HG03521 (cell line): Measurements from ENCODE around the gene ARPP19.
"Not testable (repeated sequence)": the region's sequence is repeated elsewhere in the genome, so short reads cannot be mapped to it uniquely, and the experiment has no call there.

Source experiments
- ATAC-seq: cut with Tn5 transposase; IDR thresholded peaks from one replicate; pipeline ENCODE4 v1.9.1; 2021; ENCODE audit warnings: mild to moderate bottlenecking, moderate library complexity; ENCODE audit not compliant: unreplicated experiment

The ARPP19 gene

DNA sequence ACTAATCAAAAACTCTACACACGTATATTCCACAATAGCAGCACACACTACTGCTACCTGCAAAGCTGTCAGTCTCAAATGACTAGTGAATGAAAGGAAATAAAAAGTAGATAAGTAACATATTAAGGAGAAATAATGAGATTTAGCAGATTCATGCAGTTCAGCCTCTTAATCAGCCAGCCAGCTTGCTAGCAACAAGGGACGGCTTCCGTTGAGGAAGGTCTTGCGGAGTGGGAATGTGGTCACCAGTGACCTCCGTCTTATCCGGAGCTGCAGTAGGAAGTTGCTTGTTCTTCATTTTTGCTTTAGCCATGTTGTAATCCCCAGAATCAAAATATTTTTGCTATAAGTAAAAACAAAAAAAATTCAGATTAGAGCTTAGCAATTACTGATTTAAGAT, 17.1 kb downstream of the ARPP19 start:
- ATAC-seq: no peak

DNA sequence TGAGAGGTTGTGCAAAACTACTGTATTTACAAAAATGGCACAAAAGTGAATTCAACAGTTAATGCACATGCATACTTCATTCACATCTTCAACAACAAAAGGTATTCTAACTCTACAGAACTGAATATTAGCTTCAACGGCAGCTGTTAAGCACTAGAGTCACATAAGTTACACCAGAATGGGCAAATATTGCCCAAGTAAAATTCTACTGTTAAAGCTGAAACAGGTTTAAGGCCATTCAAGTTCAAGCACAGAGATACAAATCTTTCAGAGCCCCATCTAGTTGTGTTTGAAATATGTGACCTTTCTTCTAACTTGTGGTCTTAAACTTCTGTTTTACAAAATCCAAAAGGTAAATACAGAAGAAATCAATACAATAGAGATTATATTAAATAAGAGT, 17.6 kb downstream of the ARPP19 start:
- not testable (repeated sequence) for ATAC-seq

DNA sequence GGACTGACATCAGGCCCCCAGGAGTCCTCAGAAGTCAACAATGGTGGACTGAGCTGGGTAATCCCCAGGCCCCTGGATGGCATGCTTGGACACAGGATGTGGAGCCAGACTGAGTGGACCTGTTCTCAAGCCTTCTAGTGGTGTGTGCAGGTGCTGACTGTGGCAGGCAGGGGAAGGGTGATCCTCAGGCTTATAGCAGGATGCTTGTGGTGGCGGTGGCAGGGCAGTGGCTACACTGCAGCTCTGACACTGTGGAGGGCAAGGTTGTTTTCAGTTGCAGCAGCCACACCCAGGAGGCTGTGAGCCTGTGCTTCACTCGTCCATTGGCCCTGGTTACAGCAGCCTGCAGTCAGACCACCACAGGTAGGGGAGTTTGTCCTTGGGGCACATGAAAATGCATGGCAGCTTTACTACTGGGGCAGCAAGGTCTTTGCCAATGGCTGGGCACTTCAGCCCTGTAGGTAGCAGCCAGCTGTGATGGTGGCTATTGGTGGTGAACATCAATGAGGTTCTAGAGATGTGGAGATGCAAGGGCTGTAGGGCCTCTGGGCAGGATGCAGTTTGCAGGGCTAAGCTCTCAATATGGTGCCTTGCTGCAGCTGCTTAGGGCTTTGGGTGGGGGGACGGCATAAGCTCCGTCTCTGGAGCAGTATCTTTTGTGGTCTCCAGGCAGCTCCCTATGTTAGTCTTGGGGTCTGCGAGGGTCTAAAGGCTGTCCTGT, 22.6 kb downstream of the ARPP19 start:
- no peak for ATAC-seq

DNA sequence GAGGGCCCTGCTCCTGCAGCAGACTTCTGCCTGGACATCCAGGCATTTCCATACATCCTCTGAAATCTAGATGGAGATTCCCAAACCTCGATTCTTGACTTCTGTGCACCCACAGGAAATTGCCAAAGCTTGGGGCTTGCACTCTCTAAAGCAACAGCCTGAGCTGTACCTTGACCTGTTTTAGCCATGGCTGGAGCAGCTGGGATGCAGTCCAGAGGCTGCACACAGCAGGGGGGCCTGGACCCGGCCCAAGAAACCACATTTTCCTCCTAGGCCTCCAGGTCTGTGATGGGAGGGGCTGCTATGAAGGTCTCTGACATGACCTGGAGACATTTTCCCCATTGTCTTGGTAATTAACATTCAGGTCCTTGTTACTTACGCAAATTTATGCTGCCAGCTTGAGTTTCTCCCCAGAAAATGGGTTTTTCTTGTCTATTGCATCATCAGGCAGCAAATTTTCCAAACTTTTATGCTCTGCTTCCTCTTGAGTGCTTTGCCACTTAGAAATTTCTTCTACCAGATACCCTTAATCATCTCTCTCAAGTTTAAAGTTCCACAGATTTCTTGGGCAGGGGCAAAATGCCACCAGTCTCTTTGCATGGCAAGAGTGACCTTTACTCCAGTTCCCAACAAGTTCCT, 28.3 kb downstream of the ARPP19 start:
- no peak for ATAC-seq

DNA sequence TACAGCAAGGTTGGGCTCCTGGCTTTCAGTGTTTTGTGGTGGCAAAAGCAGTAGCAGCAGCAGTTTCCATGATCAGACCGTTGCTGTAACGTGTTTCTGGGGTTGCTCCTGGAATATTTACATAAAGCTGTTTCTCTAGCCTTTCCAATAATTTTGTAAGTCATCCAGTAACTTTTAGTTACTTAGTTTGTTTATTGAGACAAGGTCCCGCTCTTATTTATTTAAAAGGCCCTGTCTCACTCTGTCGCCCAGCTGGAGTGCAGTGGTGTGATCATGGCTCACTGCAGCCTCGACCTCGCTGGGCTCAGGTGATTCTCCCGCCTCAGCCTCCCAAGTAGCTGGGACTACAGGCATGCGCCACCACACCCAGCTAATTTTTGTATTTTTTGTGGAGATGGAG, 31.4 kb downstream of the ARPP19 start:
- no peak for ATAC-seq

DNA sequence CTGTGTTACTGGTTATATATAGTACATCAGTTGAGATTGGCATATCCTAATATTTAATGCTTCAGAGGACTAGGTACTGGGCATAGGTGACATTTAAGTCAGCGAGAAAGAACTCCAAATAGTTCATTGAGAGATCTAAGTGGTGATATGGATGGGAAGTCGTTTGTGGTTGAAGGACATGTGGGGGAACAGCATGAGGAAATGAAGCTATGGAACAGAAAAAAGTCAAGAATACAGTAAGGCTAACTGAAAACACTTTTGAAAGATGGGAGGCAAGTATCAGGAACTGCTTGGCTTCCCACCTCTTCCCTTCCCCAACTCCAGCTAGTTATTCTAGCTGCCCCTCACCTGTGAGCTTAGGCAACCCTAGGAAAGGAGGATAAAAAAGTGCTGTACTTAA, 36.4 kb downstream of the ARPP19 start:
- no peak for ATAC-seq

DNA sequence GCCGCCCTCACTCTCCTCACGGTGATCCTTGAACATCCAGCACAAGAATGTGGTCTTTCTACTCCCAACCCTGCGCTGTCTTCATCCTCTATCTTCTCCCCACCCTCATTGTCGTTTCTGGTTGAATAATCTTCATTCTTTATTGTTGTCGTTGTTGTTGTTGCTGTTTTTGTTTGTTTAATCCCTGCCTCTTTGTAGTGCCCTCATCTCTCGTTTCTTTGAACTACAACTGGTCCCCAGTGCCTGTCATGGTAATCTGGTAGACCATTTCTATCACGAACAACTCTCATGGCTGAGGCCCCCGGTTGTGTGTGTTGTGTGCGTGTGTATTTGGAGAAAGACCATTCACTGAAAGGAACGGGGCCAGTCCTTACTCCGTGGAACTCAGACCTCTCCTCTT, 38.9 kb downstream of the ARPP19 start:
- ATAC-seq: no peak

DNA sequence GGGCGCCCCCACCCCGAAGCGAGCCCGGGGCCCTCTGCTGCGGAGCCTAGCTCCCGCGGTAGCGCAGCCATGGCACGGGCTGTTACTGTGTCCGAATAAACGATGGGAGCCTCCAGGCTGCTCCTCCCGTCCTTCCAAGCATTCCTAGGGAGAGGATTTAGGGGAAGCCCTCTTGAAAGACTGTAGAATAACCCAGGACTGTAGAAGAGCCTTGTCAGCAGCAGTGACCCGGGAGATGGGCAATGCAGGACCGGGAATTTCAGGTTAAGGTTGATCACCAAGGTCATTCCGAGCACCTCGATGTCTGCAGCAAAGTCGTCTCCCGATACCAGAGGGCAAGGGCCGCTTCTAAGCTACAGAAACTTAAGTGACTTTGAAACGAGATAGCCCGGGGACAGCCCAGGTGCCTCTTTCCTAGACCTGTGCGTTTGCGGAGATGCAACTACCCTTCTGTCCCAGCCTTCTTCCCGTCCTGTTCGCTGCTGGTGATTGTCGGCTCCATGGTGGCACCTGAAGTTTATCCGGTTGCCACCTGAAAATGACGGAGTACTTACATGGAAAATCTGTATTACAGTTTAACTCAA, 39.4 kb downstream of the ARPP19 start:
- ATAC-seq: no peak

DNA sequence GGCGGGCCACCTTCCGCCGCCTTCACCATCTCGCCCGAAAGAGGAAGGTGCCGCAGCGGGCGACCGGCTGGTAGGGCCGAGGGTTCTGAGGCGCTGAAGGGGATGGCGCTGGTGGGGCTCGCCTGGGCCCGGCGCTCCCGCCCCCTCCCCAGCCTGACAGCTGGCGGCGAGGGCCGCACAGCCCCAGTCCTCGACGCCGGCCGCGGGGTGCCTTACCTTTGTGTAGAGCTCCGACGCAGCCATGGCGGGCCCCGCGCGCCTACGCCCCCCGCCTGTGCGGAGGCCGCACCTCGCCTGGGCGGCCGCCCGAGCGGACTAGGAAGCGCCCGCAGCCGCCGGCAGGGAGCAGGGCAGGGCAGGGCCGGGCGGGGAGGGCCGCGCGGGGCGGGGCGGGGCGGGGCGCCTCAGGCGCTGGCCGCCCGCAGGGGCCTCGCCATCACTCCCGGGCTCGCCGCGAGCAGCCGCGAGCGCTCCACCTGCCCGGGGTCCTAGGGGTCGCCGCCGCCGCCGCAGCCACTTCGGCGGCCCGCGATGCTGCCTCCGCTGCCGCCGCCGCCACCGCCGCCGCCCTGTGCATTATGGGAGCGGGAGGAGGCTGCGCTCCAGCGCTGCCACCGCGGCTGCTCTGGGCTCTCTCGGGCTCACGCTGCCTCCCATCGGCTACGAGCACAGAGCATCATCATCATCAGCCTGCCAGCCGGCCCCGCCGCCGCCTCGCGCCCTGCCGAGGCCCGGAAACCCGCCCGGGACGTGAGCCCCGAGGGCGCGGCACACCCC, 40.1 kb downstream of the ARPP19 start, which contains the start of gene MYO5A:
Gene MYO5A (minus strand): TSS at position 317 of the 777 bp plus-strand sequence. CDS start 74 bp downstream, at position 243.
- peak; percentile 74 for ATAC-seq

DNA sequence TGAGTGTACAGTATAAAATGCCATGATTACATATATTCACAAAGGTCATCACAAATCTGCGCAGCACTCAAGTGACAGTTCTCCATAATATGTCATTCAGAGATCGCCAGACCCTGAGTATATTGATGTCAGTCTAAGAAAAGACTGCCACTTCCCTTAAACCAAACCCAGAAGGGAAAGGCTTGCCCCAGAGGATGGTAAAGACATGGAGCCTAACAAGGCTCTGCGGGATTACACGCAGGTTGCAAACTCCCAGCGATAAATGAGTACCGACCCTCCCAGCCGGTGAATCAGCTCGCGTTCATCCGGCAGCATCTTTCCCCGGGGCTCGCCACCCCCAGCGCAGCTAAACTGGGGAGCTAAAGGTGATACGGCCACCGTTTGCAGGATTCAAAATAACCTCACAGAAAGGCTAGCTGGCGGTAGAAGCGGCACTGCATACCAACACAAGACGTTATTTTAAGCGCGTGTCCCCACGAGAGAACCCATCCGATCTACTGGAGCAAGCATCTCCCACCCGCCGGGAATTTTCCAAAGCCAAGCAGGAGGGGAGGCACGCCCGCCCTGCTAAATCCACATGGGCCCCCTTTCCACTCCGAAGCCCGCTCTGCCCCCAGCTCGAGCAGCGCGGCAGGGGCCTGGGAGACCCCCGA, 40.8 kb downstream of the ARPP19 start:
- no peak for ATAC-seq

DNA sequence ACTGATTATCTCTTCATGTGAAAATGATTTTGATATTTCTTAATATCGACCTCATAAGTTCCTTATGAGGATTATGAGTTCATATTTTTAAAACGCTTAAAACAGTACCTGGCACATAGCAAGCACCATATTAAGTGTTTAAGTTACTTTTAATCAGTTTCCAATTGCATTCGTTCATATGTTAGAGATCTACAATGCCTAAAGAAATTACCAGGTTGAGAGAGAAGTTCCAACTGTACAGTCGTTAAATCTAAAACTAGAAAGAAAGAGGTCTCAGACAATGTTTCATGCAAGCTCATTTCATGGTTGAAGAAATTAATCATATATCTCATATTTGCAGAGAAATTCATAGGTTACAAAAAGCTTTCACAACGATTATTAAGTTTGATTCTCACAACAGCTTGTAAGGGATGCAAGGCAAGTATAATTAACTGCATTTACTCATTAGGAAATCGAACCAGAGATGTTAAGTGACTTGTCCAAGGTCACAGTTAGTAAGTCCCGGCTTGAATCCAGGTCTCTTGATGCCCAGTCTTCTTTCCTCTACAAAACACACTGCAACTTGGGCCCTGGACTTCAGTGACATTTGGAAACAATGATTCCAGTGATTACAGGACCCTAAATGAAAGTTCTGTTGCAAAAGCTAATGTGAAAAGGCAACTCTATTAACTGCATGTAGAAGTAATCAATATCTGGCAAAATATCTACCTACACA, 41.5 kb downstream of the ARPP19 start:
- ATAC-seq: no peak

DNA sequence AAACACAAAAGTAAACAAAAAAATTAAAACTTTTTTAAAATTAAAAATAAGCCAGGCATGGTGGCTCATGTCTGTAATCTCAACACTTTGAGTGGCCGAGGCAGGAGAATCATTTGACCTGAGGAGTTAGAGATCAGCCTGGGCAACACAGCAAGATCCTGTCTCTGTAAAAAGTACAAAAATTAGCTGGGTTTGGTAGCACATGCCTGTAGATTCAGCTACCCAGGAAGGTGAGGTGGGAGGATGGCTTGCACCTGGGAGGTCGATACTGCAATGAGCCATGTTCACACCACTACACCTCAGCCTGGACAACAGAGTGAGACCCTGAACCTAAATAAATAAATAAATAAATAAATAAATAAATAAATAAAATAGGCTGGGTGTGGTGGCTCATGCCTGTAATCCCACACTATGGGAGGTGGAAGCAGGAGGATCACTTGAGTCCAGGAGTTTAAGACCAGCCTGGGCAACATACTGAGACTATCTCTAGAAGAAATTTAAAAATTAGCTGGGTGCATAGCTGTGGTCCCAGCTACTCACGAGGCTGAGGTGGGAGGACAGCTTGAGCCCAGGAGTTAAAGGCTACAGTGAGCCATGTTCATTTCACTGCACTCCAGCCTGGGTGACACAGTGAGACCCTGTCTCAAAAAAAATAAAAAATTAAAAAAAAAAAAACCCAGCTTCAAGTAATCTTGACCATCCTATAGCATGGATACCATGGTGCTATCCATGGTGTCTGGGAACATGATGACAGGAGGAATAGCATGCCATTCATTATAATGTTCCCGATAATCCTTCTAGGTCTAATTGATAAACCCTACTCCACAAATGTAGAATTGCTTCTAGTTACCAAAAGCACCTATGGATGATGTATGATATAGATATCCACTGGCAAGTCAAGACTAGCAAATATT, 44.4 kb downstream of the ARPP19 start:
- ATAC-seq: no peak

DNA sequence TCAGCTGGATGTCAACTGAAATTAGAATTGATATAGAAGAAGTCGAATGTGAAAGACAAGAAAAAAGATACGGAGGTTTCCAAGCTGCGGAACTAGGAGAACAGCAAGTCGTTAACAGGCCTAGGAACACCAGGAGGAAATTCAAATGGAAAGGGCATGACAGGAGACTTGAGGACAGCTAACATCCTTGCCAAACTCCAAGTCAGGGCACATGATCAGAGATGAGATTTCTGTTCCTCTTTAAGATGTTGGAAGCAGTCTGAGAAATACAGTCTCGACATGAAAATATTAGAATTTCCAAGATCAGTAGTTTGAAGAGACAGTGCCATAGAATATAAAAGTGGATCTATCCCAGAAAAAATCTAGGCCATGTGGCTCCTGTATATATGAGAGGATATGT, 45.2 kb downstream of the ARPP19 start:
- no peak for ATAC-seq

DNA sequence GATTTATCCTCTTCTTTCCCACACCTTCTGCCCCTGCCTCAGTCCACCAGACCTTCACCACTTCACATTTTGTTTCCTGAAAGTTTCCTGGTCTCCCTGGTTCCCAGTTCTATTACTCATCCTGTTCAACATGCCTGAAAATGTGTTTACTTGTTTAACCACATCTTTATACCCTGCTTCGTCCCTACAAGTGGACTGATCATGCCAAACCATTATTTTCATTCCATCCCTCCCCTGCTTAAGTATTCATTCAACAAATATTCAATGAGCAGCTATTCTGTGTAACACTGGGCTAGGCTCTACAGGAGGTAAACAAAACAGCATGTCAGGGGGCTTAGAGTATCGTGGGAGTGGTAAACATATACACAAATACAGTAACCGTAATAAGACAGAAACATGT, 45.6 kb downstream of the ARPP19 start:
- ATAC-seq: no peak

DNA sequence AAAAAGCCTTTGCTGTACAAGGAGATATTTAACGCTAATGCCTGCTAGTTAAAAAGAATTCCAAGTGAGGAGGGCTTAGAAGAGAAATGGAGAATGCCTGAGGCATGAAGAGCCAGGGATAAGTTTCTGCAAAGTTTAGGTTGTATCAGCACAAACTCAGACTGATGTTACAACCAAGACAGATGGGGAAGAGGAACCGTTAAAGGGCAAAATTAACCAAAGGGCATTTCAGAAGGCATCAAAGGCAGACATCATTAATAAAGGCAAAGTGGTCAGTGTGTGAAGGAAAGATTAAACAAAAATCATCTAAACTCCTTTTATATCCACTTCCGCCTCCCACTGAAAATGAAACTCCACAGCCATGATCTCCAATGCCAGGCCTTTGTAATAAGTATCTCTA, 47.1 kb downstream of the ARPP19 start:
- ATAC-seq: no peak

DNA sequence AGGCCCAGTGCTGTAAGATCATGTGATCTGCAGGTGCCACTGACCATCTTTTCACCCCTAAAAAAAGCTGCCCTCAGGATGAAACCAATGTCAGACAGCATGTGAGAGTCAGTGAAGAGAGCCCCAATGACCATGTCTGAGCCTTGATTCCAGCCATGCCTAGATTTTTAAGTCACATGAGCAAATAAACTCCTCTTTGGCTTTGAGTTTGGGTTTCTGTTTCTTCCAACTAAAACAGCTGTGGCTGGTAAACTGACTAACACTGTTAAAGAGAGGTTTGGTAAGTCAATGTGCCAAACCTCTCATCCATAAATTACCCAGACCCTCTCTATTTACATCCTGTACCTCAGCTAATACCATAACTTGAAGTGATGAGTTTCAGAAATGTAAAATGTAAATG, 48.4 kb downstream of the ARPP19 start:
- ATAC-seq: no peak

DNA sequence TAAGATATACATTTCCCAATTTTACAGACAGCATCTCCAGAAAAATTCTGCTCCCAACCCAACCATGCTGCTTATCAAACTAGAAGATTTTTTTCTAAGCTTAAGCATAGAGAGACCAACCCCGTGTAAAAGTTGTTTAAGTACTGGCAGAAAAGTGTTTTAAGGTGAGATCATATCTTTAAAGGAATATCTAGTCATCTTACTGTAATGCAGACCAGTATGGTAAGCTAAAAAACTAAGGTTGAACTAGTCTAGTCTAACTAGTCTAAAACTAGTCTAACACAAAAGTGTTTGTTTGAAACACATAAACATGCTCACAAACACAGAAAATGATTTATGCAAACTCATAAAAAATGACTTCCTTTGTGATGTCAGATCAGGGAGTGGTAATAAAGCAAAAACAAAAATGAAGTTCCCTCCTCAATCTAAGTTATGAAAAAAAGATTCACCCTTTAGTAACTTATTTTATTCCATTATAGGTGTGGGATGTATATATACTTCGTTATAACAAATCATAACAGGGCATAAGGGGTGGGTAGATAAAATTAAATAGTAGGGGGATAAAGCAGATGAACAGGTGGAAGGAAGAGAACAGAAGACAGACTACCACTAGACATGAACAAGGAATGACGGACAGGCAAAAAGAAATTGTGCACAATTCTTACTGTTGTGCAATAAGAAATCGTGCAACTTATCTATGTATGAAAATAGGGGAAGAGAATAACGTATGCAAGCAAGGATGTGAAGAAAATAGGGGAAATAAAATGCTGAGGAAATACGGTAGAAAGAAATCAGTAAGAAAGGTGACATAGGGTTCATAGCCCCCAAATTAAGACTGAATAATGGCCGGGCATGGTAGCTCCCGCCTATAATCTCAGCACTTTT, 50.1 kb downstream of the ARPP19 start:
- ATAC-seq: no peak

DNA sequence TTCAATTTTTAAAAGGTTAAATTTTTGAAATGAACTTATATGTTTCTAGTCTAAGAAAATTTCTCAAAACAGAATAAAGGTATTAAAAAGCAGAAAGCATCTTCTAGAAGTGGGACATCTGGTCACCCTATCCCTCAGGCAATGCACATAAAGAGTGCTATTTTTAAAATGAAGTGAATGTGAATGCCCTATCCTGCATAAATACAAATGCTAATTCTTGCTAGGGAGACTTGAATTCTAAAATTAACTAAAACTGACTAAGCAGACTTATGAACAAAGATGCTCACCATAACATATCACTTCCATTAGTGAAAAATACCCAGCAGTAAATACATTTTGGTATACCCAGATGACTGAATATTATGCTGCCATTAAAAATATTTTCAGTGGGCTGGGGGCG, 51.8 kb downstream of the ARPP19 start:
- no peak for ATAC-seq
